ENCODE measurements around the gene THOC6.

DNA sequence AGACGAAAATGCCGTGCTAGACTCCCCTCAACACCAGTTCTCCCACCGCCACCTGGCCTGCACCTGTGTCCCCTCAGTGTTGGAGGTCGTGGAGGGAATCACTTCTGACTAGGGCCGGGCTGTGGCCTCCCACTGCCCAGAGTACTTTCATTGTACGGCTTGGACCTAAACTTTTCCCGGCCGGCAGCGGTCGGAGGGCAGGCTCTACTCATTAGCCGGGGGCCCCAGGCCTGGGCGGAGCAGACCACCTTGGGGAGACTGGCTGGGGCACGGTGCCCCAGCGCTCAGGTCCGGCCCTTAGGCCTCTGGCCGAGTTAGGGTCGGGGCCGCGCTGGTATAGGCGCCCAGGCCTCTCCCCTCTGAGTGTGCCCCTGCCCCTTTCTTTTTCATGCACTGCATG lies 6.5 kb upstream of the THOC6 start:
- TF ChIP-seq FOXA1 (IDR thresholded peaks at IDR 0.05): no peak
- TF ChIP-seq TARDBP (IDR thresholded peaks at IDR 0.05): no peak
- no peak for TF ChIP-seq SP1 (IDR thresholded peaks at IDR 0.05)
- TF ChIP-seq BHLHE40 (IDR thresholded peaks at IDR 0.05; ENCODE audit: borderline replicate concordance): no peak
- no peak for TF ChIP-seq ARNT (IDR thresholded peaks at IDR 0.05)
- TF ChIP-seq FOXM1 (IDR thresholded peaks at IDR 0.05; ENCODE audit: borderline replicate concordance): no peak
- TF ChIP-seq L3MBTL2 (conservative IDR thresholded peaks at IDR 0.05): no peak
- no peak for TF ChIP-seq ZNF384 (IDR thresholded peaks at IDR 0.05)
- TF ChIP-seq ELF4 (IDR thresholded peaks at IDR 0.05): no peak
- TF ChIP-seq CTBP1 (IDR thresholded peaks at IDR 0.05; ENCODE audit: borderline replicate concordance): no peak
